ENCODE measurements around the gene FHIT. TPM values are rescaled to one million over a fixed set of nuclear protein-coding genes. Genes with fewer than 3 reads are reported as not detected.
A peak's percentile ranks its signal among the peaks of the same experiment; 100 is the strongest.

FHIT gene
- total RNA-seq, 4 donors from 2014 or later = 5.0 to 15.3 (median 8.3) TPM

- no peak overlapping the region for H3K4me3 ChIP-seq (ENCODE audit: low read depth, poor library complexity, severe bottlenecking)
- no peak for DNase-seq (ENCODE audit: low spot score in 2 of 2)
- intact Hi-C loops (cut with DNase I; ENCODE audit: low total_unique reads) = no loop called here
- 90 to 98% methylated on average over 2 of the region's 2 CpGs for WGBS, 2 donors
- no peak for TF ChIP-seq POLR2A (IDR thresholded peaks at IDR 0.05)
- no peak for TF ChIP-seq CTCF (IDR thresholded peaks at IDR 0.05)
Observed at GRCh38 chr3:61264281-61264680, 13.0 kb upstream of the FHIT start.

- whole genome bisulfite sequencing, 2 donors = 79 to 91% methylated on average over 1 of the region's 1 CpG
- no peak for TF ChIP-seq POLR2A (IDR thresholded peaks at IDR 0.05)
- no peak for TF ChIP-seq CTCF (IDR thresholded peaks at IDR 0.05)
Observed at GRCh38 chr3:61257148-61257547, 5.9 kb upstream of the FHIT start.

GRCh38 chr3:61253756-61254155 lies 2.5 kb upstream of the FHIT start:
- TF ChIP-seq POLR2A (IDR thresholded peaks at IDR 0.05) (no peak), CTCF (IDR thresholded peaks at IDR 0.05) (no peak)
- no peak overlapping the region for H3K4me3 ChIP-seq (ENCODE audit: low read depth, poor library complexity, severe bottlenecking)
- intact Hi-C loops (cut with DNase I; ENCODE audit: low total_unique reads) = no loop called here
- WGBS, 2 donors = 90 to 93% methylated on average over 3 of the region's 3 CpGs
- no peak for DNase-seq (ENCODE audit: low spot score in 2 of 2)

More at GRCh38 chr3:61257148-61257547, 5.9 kb upstream of the FHIT start:
- intact Hi-C loops (cut with DNase I; ENCODE audit: low total_unique reads) = no loop called here
- DNase-seq (ENCODE audit: low spot score in 2 of 2) = no peak
- H3K4me3 ChIP-seq (ENCODE audit: low read depth, poor library complexity, severe bottlenecking) = no peak overlapping the region

GRCh38 chr3:61252836-61253235 lies 1.6 kb upstream of the FHIT start:
- DNase-seq (ENCODE audit: low spot score in 2 of 2) = no peak
- intact Hi-C loops (cut with DNase I; ENCODE audit: low total_unique reads) = no loop called here
- H3K4me3 ChIP-seq (ENCODE audit: low read depth, poor library complexity, severe bottlenecking) = no peak overlapping the region
- 49 to 59% methylated on average over 2 of the region's 2 CpGs for WGBS, 2 donors
- TF ChIP-seq CTCF (IDR thresholded peaks at IDR 0.05) = no peak
- TF ChIP-seq POLR2A (IDR thresholded peaks at IDR 0.05) = no peak

GRCh38 chr3:61250784-61251173 lies 473 bp downstream of the FHIT start:
- peak; percentile 49 to 89 for DNase-seq (ENCODE audit: low spot score in 2 of 2)
- 4 to 5% methylated on average over 20 to 21 of the region's 21 CpGs for WGBS, 2 donors
- H3K4me3 ChIP-seq (ENCODE audit: low read depth, poor library complexity, severe bottlenecking) = peak overlapping the region; percentile 64
- intact Hi-C loops (cut with DNase I; ENCODE audit: low total_unique reads) = no loop called here
- TF ChIP-seq POLR2A (IDR thresholded peaks at IDR 0.05) = no peak

GRCh38 chr3:61248496-61248895 lies 2.8 kb downstream of the FHIT start:
- TF ChIP-seq POLR2A (IDR thresholded peaks at IDR 0.05) (no peak), CTCF (IDR thresholded peaks at IDR 0.05) (no peak)
- DNase-seq (ENCODE audit: low spot score in 2 of 2) = no peak
- no peak overlapping the region for H3K4me3 ChIP-seq (ENCODE audit: low read depth, poor library complexity, severe bottlenecking)
- 85% methylated on average over 2 of the region's 2 CpGs for WGBS, 2 donors
- intact Hi-C loops (cut with DNase I; ENCODE audit: low total_unique reads) = no loop called here
